H1 (cell line): Measurements from ENCODE around the gene TYK2. TPM values are rescaled to one million over a fixed set of nuclear protein-coding genes. Genes with fewer than 3 reads are reported as not detected.

Source experiments
- TEAD4 ChIP-seq: IDR thresholded peaks from 2 replicates; pipeline ENCODE4 v1.6.1; 2012; ENCODE audit warnings: low read depth, low read length, inconsistent platforms, mixed read lengths
- polyA plus RNA-seq, 7 experiments: library from polyadenylated mRNA; depleted of rRNA in 3 of 7; stranded (reverse) in 5 of 7; unstranded in 2 of 7; fragments of >200 nt in 5 of 7; fragments of 200-250 nt in 2 of 7; gene quantifications; 1 replicate in 5 of 7; 2 replicates in 1 of 7; 4 replicates in 1 of 7; pipeline versions ENCODE4 v1.2.1 to v1.2.3, GENCODE V29; 2011 to 2013; ENCODE audit warnings: missing spikeins in 2 of 7, mixed read lengths in 2 of 7
- total RNA-seq: library from RNA; stranded (reverse); fragmentation: NEBNext Ultra II Directional; extraction: Animal tissue kit (Norgen Biotek cat#: 25700); gene quantifications from 2 replicates; pipeline ENCODE4 v1.2.1, GENCODE V29; 2021

Gene TYK2
- total and polyA plus RNA-seq, 2 of the 8 experiments (the other 6 are each of a cell fraction or from before 2014, with no cell fraction given) = 32.1 to 40.8 TPM

DNA sequence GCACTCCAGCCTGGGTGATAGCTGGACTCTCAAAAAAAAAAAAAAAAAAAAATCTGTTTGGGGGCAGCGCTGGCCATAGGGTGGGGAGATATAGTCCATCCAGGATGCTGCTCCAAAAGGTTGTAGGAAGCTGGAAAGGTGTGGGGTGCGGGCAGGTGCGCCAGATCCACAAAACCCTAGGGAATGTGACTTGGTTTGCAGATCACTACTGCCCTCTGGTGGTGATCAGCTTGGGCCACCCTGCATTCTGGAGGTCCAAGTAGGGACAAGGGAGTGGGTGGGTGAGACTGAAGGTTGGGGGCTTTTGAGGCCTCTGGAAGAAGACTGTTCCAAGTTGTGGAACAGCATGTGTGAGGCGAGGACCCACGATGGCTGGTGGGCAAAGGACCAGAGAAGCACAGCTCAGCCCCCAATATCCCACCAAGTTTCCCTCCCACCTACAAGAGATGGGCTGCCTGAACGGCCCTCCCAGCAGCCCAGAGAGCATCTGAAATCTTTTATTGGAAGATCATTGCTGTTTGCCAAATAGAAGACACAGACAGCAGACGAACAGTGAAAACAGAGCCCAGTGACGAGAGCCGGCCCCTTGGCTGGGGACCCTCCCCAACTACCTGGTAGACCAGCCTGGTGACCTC is 10.4 kb upstream of the TYK2 start (continued):
- peak; percentile 83 for TF ChIP-seq TEAD4
- TF ChIP-seq, all 59 proteins: peak for 5
